GM18508 (cell line): ENCODE results near the gene WBP2NL.

ENCODE experiments used
- ATAC-seq: cut with Tn5 transposase; IDR thresholded peaks from one replicate; pipeline ENCODE4 v1.9.1; 2021; ENCODE audit warnings: moderate number of reproducible peaks; ENCODE audit not compliant: insufficient read depth, unreplicated experiment

WBP2NL gene

DNA sequence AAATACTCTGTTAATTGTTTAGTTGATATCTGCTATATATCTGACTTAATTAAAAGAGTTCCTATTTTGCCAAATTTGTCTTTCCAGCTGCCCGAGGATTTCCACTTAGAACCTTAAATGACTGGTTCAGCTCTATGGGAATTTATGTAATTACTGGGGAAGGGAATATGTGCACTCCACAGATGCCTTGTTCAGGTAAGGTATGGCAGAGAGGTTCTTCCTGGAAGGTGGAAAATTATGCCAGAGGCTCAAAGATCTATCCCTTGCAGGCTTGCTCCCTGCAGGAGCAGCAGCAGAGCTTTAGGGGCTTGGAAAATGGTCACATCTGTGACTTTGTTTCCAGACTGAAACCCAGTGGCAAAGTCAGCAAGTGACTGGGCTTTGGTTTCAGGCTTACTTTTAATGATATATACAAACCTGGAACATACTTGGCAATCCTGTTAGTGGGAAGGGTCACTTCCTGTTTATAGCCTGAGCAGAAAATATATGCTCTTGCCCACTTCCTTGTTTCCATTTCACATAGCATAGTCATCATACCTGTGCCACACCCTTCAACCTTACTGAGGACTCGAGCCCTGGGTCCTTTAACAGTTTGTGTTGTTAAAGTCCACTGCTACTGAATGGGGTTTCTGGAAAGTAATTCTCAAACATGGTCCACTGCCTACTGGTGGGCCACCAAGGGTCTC lies 23.7 kb downstream of the WBP2NL start:
- ATAC-seq, result no peak

DNA sequence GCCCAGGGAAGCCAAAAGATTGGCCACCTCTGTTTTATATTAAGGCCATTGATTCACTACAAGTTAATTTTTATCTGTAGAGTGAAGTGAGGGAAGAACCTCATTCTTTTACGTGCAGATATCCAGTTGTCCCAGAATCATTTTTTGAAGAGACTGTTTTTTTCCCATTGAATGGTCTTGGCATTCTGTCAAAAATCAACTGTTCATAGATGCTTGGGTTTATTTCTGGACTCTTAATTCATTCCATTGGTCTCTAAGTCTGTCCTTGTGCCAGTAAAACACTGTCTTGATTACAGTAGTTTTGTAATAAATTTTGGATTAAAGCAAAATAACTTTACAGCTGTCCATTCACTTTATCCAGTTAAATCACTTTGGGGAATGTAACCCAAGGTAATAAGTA lies 26.8 kb downstream of the WBP2NL start:
- ATAC-seq, result no peak

- no peak for ATAC-seq
Measured at GRCh38 chr22:42026705-42027104, 28.1 kb downstream of the WBP2NL start.

DNA sequence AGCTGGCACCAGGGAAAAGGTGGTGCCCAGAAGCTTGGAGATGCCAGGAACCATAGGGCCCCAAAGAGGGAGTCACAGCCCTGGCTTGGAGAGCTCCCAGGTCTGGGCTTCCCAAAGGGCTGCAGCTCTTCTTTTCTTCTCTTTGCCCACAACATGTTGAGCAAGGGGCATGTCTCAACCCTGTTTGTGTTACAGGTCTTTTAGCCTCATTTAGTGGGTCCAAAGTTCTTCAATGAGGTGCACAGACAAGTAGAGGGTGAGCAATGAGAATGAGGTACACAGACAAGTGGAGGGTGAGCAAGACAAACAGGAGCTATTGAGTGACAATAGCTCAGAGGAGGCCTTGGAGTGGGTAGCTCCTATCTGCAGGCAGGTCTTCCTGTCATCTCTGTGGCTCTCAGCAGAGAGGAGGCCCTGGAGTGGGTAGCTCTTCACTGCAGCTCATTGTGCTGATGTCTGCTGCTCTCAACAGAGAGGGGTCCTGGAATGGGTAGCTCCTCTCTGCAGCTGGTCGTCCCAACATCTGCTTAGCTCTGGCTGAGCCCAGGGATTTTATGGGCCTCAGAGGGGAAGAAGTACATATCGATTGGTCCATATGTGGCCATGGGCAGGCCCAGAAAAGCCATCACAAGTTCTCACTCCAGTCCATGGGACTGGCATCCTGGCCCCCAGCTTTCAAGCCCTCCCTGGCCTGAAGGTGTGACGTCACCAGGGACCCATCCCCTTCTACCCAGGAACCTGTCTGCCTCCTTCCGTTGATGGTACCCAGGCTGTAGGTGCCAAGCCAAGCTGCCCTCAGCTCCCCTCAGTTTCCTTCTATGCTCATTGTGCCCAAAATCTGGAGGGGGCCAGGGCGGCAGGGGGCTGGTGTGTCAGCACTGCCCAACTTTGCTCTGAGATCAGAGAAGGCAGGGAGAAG lies 34.9 kb downstream of the WBP2NL start:
- no peak for ATAC-seq

- no peak for ATAC-seq
Measured at GRCh38 chr22:42035256-42035655, 36.7 kb downstream of the WBP2NL start.

DNA sequence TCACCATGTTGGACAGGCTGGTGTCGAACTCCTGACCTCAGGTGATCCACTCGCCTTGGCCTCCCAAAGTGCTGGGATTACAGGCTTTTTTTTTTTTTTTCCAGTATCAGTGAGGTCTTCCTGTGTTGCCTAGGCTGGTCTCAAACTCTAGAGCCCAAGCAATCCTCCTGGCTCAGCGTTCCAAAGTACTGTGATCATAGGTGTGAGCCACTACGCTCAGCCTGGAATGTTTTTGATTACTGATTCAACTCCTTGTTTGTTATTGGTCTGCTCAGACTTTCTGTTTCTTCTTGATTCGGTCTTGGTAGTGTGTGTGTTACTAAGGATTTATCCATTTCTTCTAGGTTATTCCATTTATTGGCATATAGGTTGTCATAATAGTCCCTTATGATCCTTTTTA lies 40.7 kb downstream of the WBP2NL start:
- ATAC-seq, result no peak

DNA sequence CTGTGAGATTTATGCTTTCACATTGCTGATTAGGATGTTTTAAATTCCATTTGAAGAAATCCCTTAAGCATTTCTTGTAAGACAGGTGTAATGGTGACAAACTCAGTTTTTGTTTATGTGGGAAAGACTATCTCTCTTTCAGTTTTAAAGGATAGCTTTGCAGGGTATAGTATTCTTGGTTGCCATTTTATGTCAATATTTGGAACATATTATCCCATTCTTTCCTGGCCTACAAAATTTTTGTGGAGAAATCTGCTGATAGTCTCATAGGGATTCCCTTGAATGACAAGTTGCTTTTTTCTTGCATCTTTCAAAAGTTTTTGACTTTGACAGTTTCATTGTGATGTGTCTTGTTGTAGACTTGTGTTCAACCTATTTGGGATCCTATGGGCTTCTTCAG lies 43.2 kb downstream of the WBP2NL start:
- ATAC-seq, result no peak

DNA sequence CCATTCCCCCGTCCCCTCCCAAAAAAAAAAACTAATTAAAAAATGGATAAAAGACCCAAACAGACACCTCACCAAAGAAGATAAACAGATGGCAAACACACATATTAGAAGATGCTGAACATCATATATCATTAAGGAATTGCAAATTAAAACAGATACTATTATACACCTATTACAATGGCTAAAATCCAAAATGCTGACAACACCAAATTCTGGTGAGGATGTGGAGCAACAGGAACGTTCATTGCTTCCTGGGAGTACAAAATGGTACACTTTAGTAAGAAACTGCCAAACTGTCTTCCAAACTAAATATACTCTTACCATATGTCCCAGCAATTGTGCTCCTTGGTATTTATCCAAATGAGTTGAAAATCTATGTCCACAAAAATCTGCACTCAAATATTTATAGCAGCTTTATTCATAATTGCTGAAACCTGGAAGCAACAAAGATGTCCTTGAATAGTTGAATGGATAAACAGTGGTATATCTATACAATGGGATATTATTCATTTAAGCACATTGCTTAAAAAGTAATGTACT lies 52.1 kb downstream of the WBP2NL start:
- no peak for ATAC-seq

DNA sequence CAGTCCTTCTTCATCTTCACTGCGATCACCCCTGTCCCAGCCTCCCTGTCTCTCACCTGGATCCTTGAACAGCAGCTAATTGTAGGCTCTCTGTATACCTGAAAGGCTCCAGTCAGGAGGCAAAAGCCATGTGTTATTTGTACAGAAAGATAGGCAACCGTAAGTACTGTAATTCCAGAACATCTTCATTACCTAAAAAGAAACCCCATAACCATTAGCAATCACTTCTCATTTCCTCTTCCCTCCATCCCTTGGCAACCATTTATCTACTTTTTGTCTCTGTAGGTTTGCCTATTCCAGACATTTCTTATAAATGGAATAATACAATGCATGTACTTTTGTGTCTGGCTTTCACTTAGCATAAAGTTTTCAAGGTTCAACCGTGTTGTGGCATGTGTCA lies 54.2 kb downstream of the WBP2NL start:
- no peak for ATAC-seq

DNA sequence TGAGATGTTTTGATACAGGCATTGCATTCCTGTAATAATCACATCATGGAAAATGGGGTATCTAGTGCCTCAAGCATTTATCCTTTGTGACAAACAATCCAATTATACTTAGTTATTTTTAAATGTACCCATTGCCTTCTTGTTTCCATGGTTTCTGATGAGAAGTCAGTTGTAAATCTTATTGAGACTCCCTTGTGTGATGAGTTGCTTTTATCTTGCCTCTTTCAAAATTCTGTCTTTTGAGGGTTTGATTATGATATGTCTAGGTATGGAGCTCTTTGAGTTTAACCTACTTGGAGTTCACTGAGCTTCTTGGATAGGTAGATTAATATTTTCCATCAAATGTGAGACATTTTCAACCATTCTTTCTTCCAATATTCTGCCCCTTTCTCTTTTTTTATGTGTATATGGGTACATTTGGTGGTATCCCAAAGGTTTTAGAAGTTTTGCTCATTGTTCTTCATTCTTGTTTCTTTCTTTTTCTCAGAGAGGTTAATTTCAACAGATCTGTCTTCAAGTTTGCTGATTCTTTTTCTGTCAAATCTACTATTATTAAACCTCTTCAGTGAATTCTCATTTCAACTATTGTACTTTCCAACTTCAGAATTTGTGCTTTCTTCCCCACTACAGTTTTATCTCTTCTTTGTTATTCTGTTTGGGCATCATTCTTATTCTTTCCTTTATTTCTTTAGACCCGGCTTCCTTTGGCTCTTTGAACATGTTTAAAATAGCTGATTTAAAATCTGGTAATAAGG lies 58.3 kb downstream of the WBP2NL start:
- no peak for ATAC-seq

GRCh38 chr22:42060489-42060888 lies 61.9 kb downstream of the WBP2NL start:
- no peak for ATAC-seq

GRCh38 chr22:42061041-42061440 lies 62.5 kb downstream of the WBP2NL start:
- ATAC-seq, result no peak

DNA sequence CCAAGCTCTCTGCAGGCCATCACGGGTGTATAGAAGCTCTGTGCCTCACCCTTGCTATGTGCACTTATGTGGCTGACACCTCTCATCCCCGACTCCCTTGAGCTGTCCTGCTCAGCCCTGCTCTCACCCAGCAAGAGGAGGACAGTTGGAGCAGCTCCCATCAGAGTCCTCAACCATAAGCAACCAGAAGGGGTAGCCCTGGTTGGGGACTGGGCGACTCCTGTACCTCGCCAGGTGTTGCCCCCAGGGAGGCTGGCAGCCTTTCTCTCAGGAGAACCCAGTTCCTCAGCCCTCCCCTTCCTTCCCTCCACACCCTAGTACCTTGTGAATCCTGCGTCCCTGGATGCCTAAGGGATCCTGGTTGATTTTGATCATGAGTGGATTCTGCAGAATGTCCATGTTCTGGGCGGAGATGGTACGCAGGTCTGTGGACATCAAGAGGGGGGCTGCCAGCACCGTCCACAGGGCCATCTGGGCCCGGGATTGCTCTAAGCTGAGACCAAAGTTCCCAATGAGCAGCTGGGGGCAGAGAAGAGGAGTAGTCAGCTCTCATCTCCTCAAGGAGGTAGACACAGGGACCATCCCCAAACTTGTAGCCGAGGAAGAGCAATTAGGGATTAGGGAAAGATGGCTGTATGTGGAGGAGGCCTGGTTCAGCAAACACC lies 64.0 kb downstream of the WBP2NL start:
- no peak for ATAC-seq

GRCh38 chr22:42064629-42065028 lies 66.0 kb downstream of the WBP2NL start:
- no peak for ATAC-seq

DNA sequence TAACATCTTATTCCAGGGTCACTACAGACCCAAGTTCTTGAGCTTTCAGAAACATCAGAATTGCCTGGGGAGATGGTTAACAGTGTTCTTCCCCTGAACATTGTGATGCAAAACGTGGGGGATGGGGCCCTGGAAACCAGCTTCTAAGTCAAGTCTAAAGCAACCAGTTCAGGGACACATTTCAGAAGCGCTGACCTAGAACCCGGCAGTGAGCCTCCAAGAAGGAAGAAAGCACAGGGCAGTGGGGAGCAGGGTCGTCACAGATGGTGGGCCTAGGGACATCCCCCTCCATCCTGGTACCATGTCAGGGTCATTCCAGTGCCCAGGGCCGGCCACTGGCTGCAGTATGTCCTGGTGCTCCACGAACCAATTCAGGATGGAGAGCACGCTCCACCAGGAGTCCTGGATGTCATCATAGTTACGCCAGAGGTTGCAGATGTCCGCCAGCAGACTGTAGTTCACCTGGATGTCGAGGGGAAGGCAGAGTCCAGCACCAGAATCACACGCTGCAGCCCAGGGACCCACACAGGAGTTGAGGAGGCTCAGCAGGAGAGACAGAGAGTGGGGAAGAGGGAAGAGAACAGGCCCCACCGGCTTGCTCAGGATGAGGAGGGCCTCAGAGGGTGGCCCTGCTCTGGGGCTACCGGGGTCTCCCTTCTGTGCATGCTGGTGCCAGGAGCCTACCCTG lies 67.0 kb downstream of the WBP2NL start:
- no peak for ATAC-seq

DNA sequence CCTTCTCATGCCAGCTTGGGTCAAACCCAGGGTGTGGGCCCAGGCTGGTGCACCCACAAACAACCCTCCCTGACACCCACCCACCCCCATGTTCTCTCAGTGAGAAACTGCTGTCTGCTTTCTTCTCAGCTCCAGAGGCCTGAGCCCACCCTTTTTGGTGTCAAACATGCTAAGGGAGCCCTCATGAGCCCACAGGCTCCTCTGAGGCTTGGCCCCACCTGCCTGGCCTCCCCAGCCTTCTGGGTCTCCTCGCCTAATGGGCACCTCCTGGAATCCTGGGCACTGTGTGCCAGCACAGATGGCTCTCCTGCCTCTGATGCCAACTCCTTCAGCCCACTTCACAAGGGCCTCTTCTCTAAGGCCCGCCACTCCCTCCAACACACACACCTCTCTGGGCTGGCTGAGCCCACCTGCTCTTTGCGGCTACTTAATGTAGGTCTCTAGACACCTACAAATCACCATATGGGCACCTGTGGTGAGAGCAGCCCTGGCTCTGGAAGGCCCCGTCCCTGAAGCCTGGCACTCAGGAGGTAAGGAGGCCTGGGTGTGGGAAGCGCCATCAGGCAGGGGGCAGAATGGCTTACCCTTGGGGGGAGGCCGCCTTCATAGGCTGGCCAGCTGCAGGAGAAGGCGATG lies 67.7 kb downstream of the WBP2NL start:
- no peak for ATAC-seq

- ATAC-seq, result no peak
Measured at GRCh38 chr22:42066937-42067336, 68.3 kb downstream of the WBP2NL start.

DNA sequence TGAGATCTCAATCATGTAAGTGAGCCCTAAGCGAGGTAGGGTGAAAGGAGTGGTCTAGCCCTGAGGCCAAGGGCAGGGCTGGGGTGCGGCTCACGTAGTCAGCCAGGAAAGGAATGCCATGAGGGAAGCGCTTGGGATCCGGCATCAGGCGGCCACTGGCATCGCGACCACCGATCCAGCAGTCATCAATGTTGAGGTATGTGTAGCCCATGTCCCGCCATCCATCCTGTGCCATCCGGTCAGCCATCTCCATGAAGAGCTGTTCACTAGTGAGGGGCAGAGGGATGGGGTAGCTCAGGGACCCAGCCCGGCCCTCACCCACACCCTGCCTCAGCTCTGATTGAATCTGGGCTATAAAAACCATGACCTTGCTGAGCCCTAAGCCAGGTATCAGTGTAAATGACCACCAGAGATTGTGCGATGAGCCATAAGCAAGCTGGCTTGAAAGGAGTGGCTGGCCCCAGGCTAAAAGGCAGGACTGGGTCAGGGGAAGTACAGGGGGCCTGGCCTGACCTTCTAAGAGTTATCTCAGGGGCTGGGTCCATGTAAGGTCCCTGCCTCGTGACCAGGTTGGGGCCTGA lies 69.2 kb downstream of the WBP2NL start:
- ATAC-seq, result no peak

GRCh38 chr22:42068291-42068690 lies 69.7 kb downstream of the WBP2NL start:
- ATAC-seq, result no peak
